Mesendoderm (in vitro differentiated cells): ENCODE measurements around the gene KLF6.
A peak's percentile ranks its signal among the peaks of the same experiment; 100 is the strongest.

Experiments used
- DNase-seq: peaks from one replicate; pipeline ENCODE4 v3.0.0; 2013
- H2AK5ac ChIP-seq: 2 replicates; pipeline ENCODE4 v1.6.1; 2013; ENCODE audit warnings: low read length, inconsistent platforms
- H2BK120ac ChIP-seq: 2 replicates; pipeline ENCODE4 v1.6.1; 2013; ENCODE audit warnings: low read depth, mild to moderate bottlenecking, low read length, moderate library complexity, mixed read lengths
- H2BK15ac ChIP-seq: replicated peaks from 2 replicates; pipeline ENCODE4 v1.6.1; 2013; ENCODE audit warnings: low read depth, mild to moderate bottlenecking, moderate library complexity
- H2BK5ac ChIP-seq: 2 replicates; pipeline ENCODE4 v1.6.1; 2013; ENCODE audit warnings: low read length, inconsistent platforms
- H3K18ac ChIP-seq: 2 replicates; pipeline ENCODE4 v1.6.1; 2013; ENCODE audit warnings: mild to moderate bottlenecking, low read length, mixed read lengths
- H3K23ac ChIP-seq: one replicate; pipeline ENCODE4 v1.6.1; 2013; ENCODE audit warnings: low read length
- H3K27ac ChIP-seq: 2 replicates; pipeline ENCODE4 v1.5.1; 2013; ENCODE audit warnings: low read depth, mild to moderate bottlenecking, inconsistent platforms, low read length, moderate library complexity
- H3K27me3 ChIP-seq: 2 replicates; pipeline ENCODE4 v1.6.1; 2013; ENCODE audit warnings: low read length, control low read depth, mild to moderate bottlenecking, inconsistent platforms; ENCODE audit not compliant: insufficient read depth, poor library complexity
- H3K36me3 ChIP-seq: 2 replicates; pipeline ENCODE4 v1.6.1; 2013; ENCODE audit warnings: low read length, inconsistent platforms; ENCODE audit not compliant: control insufficient read depth, insufficient read depth
- H3K4ac ChIP-seq: one replicate; pipeline ENCODE4 v1.6.1; 2013; ENCODE audit warnings: low read depth, mild to moderate bottlenecking, low read length, moderate library complexity
- H3K4me1 ChIP-seq: 2 replicates; pipeline ENCODE4 v1.6.1; 2013; ENCODE audit warnings: low read depth, low read length, inconsistent platforms; ENCODE audit not compliant: control insufficient read depth
- H3K4me2 ChIP-seq: 2 replicates; pipeline ENCODE4 v1.6.1; 2013; ENCODE audit warnings: low read length
- H3K4me3 ChIP-seq: 2 replicates; pipeline ENCODE4 v1.5.1; 2013; ENCODE audit warnings: mild to moderate bottlenecking, low read length
- H3K56ac ChIP-seq: one replicate; pipeline ENCODE4 v1.6.1; 2013; ENCODE audit warnings: low read length
- H3K79me1 ChIP-seq: 2 replicates; pipeline ENCODE4 v1.6.1; 2013; ENCODE audit warnings: low read length, inconsistent platforms
- H3K79me2 ChIP-seq: 2 replicates; pipeline ENCODE4 v1.6.1; 2013; ENCODE audit warnings: mild to moderate bottlenecking, low read length; ENCODE audit not compliant: control insufficient read depth, insufficient read depth
- H3K9ac ChIP-seq: 2 replicates; pipeline ENCODE4 v1.6.1; 2013; ENCODE audit warnings: low read length, inconsistent platforms
- H4K5ac ChIP-seq: one replicate; pipeline ENCODE4 v1.6.1; 2013; ENCODE audit warnings: low read length
- H4K8ac ChIP-seq: one replicate; pipeline ENCODE4 v1.6.1; 2013; ENCODE audit warnings: low read depth, mild to moderate bottlenecking, control low read depth, low read length, moderate library complexity
- WGBS: extraction: QIAGEN DNeasy Blood & Tissue Kit; methylation state at CpG from one replicate; pipeline ENCODE4 v1.1.7; 2013; ENCODE audit warnings: low lambda C conversion rate, missing lambda C conversion rate; ENCODE audit not compliant: insufficient coverage; ENCODE audit errors: extremely low coverage; 5-methylcytosine and 5-hydroxymethylcytosine counted together

Gene KLF6

GRCh38 chr10:3825862-3826351 lies 40.9 kb upstream of the KLF6 start:
- Histone ChIP-seq H3K4me3 (no peak overlapping the region), H3K9ac (no peak overlapping the region), H3K56ac (peak overlapping the region; percentile 61), H2AK5ac (peak overlapping the region; percentile 5), H2BK120ac (peak overlapping the region; percentile 1), H3K36me3 (no peaks in the 10 kb centered on the region), H3K18ac (peak overlapping the region; percentile 72), H3K79me1 (no peaks in the 10 kb centered on the region), H2BK5ac (peak overlapping the region; percentile 5), H2BK15ac (peak overlapping the region; percentile 1), H4K8ac (no peak overlapping the region), H3K79me2 (no peaks in the 10 kb centered on the region), H3K27me3 (no peaks in the 10 kb centered on the region), H4K5ac (no peak overlapping the region), H3K23ac (no peak overlapping the region), H3K4me2 (no peak overlapping the region), H3K27ac (peak overlapping the region; percentile 18), H3K4ac (peak overlapping the region; percentile 64), H3K4me1 (peaks cover 17% of the 10 kb centered on the region)
- WGBS, result no CpG with 5 or more reads among the region's 21 CpGs
- DNase-seq, result no peak

GRCh38 chr10:3825244-3825643 lies 40.2 kb upstream of the KLF6 start:
- no peak overlapping the region for H3K4me2 ChIP-seq

GRCh38 chr10:3822541-3823330 lies 37.7 kb upstream of the KLF6 start:
- no peaks in the 10 kb centered on the region for H3K27me3 ChIP-seq
- H2BK5ac ChIP-seq, result peak overlapping the region; percentile 7
- no peak overlapping the region for H4K8ac ChIP-seq
- no peak overlapping the region for H2BK15ac ChIP-seq
- peaks cover 8% of the 10 kb centered on the region for H3K4me1 ChIP-seq
- H4K5ac ChIP-seq, result no peak overlapping the region
- no peak overlapping the region for H2BK120ac ChIP-seq
- no peaks in the 10 kb centered on the region for H3K36me3 ChIP-seq
- H2AK5ac ChIP-seq, result no peak overlapping the region
- no peaks in the 10 kb centered on the region for H3K79me2 ChIP-seq
- H3K79me1 ChIP-seq, result no peaks in the 10 kb centered on the region
- no CpG with 5 or more reads among the region's 10 CpGs for WGBS
- H3K23ac ChIP-seq, result no peak overlapping the region
- no peak overlapping the region for H3K18ac ChIP-seq
- no peak overlapping the region for H3K4me2 ChIP-seq
- no peak overlapping the region for H3K27ac ChIP-seq
- H3K56ac ChIP-seq, result no peak overlapping the region
- no peak overlapping the region for H3K9ac ChIP-seq
- H3K4me3 ChIP-seq, result no peak overlapping the region
- DNase-seq, result peak; percentile 88
- H3K4ac ChIP-seq, result no peak overlapping the region

More at GRCh38 chr10:3825244-3825643, 40.2 kb upstream of the KLF6 start:
- no peak overlapping the region for H3K23ac ChIP-seq
- H3K27me3 ChIP-seq, result no peaks in the 10 kb centered on the region
- WGBS, result no CpG with 5 or more reads among the region's 6 CpGs
- H3K18ac ChIP-seq, result no peak overlapping the region
- no peak overlapping the region for H4K8ac ChIP-seq
- no peak overlapping the region for H2BK120ac ChIP-seq
- H3K36me3 ChIP-seq, result no peaks in the 10 kb centered on the region
- H3K9ac ChIP-seq, result no peak overlapping the region
- no peak overlapping the region for H3K4ac ChIP-seq
- peak overlapping the region; percentile 61 for H3K56ac ChIP-seq
- H4K5ac ChIP-seq, result no peak overlapping the region
- peaks cover 15% of the 10 kb centered on the region for H3K4me1 ChIP-seq
- peak overlapping the region; percentile 5 for H2BK5ac ChIP-seq
- no peaks in the 10 kb centered on the region for H3K79me2 ChIP-seq
- H3K79me1 ChIP-seq, result no peaks in the 10 kb centered on the region
- no peak overlapping the region for H3K4me3 ChIP-seq
- no peak overlapping the region for H2AK5ac ChIP-seq
- H3K27ac ChIP-seq, result peak overlapping the region; percentile 18
- peak; percentile 98 for DNase-seq
- no peak overlapping the region for H2BK15ac ChIP-seq

GRCh38 chr10:3820255-3820654 lies 35.2 kb upstream of the KLF6 start:
- no peaks in the 10 kb centered on the region for H3K27me3 ChIP-seq
- H3K4ac ChIP-seq, result no peak overlapping the region
- WGBS, result no CpG with 5 or more reads among the region's 10 CpGs
- no peak overlapping the region for H4K5ac ChIP-seq
- no peak overlapping the region for H3K27ac ChIP-seq
- H4K8ac ChIP-seq, result no peak overlapping the region
- no peak overlapping the region for H2BK120ac ChIP-seq
- H3K9ac ChIP-seq, result no peak overlapping the region
- peak overlapping the region; percentile 6 for H3K18ac ChIP-seq
- no peak overlapping the region for H3K23ac ChIP-seq
- H2BK5ac ChIP-seq, result no peak overlapping the region
- H3K56ac ChIP-seq, result no peak overlapping the region
- H3K4me1 ChIP-seq, result no peaks in the 10 kb centered on the region
- no peak for DNase-seq
- no peaks in the 10 kb centered on the region for H3K79me1 ChIP-seq
- H3K4me3 ChIP-seq, result no peak overlapping the region
- H3K4me2 ChIP-seq, result no peak overlapping the region
- H3K79me2 ChIP-seq, result no peaks in the 10 kb centered on the region
- no peak overlapping the region for H2AK5ac ChIP-seq
- H3K36me3 ChIP-seq, result no peaks in the 10 kb centered on the region
- no peak overlapping the region for H2BK15ac ChIP-seq

GRCh38 chr10:3816995-3817394 lies 32.0 kb upstream of the KLF6 start:
- no peak for DNase-seq
- H3K36me3 ChIP-seq, result no peaks in the 10 kb centered on the region
- H3K56ac ChIP-seq, result no peak overlapping the region
- H2BK15ac ChIP-seq, result no peak overlapping the region
- H3K4me2 ChIP-seq, result no peak overlapping the region
- H2BK5ac ChIP-seq, result no peak overlapping the region
- H3K4ac ChIP-seq, result no peak overlapping the region
- H3K79me2 ChIP-seq, result no peaks in the 10 kb centered on the region
- no peak overlapping the region for H3K18ac ChIP-seq
- no peak overlapping the region for H3K9ac ChIP-seq
- no CpG with 5 or more reads among the region's 5 CpGs for WGBS
- no peaks in the 10 kb centered on the region for H3K27me3 ChIP-seq
- H4K8ac ChIP-seq, result no peak overlapping the region
- H4K5ac ChIP-seq, result no peak overlapping the region
- H3K79me1 ChIP-seq, result no peaks in the 10 kb centered on the region
- H3K23ac ChIP-seq, result no peak overlapping the region
- H3K4me1 ChIP-seq, result no peaks in the 10 kb centered on the region
- no peak overlapping the region for H3K4me3 ChIP-seq
- no peak overlapping the region for H2AK5ac ChIP-seq
- H2BK120ac ChIP-seq, result no peak overlapping the region
- no peak overlapping the region for H3K27ac ChIP-seq
